ENCODE measurements around the gene ATG7. TPM values are rescaled to one million over a fixed set of nuclear protein-coding genes. Genes with fewer than 3 reads are reported as not detected.
A peak's percentile ranks its signal among the peaks of the same experiment; 100 is the strongest.

The ATG7 gene
- polyA plus RNA-seq, 2 of the 4 experiments (the other 2 are of a cell fraction) = 27.2 to 41.2 TPM

DNA sequence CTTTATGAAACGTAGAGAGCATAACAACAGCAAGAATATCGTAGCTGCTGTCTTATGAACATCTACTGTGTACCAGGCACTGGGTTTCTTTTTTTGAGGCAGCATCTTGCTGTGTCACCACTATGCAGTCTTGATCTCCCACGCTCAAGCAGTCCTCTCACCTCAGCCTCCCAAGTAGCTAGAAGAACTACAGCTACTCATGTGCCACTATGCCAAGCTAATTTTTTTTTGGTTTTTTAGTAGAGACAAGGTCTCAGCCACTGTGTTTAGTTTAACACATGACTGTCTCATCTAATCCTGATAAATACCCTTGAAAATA, 241.6 kb downstream of the ATG7 start:
- Histone ChIP-seq H3K4me3 (no peak overlapping the region), H3K9me3 (no peaks in the 10 kb centered on the region), H3K27ac (no peak overlapping the region), H3K4me1 (peaks cover 17% of the 10 kb centered on the region), H3K4me2 (no peak overlapping the region)
- TF ChIP-seq, protein P1, sequence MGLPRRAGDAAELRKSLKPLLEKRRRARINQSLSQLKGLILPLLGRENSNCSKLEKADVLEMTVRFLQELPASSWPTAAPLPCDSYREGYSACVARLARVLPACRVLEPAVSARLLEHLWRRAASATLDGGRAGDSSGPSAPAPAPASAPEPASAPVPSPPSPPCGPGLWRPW (IDR thresholded peaks at IDR 0.05) = no peak
- TF ChIP-seq FOSB (CRISPR knock-in tag; IDR thresholded peaks at IDR 0.05) (no peak), ZNF302 (CRISPR knock-in tag; IDR thresholded peaks at IDR 0.05) (no peak), CBX2 (IDR thresholded peaks at IDR 0.05; ENCODE audit: borderline replicate concordance, low read depth) (no peak), RCOR1 (IDR thresholded peaks at IDR 0.05; ENCODE audit: low read depth, low read length) (no peak), HOXA7 (CRISPR knock-in tag; IDR thresholded peaks at IDR 0.05) (no peak)
- TF ChIP-seq, protein P2, sequence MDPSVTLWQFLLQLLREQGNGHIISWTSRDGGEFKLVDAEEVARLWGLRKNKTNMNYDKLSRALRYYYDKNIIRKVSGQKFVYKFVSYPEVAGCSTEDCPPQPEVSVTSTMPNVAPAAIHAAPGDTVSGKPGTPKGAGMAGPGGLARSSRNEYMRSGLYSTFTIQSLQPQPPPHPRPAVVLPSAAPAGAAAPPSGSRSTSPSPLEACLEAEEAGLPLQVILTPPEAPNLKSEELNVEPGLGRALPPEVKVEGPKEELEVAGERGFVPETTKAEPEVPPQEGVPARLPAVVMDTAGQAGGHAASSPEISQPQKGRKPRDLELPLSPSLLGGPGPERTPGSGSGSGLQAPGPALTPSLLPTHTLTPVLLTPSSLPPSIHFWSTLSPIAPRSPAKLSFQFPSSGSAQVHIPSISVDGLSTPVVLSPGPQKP (IDR thresholded peaks at IDR 0.05; ENCODE audit: low read depth, low read length) = no peak
- 96% methylated on average over 3 of the region's 3 CpGs for WGBS (ENCODE audit: missing lambda C conversion rate)
- ATAC-seq = no peak
- CTCF ChIA-PET = interaction anchor here (1.7 kb wide), 1 partner anchor 24 kb away, joined by 5 read pairs; no protein-coding TSS in a partner anchor
- POLR2A ChIA-PET = no interaction called here
- no peak for FAIRE-seq
- DNase-seq (ENCODE audit: low read depth in 1 of 2, low spot score in 1 of 2) = no peak

DNA sequence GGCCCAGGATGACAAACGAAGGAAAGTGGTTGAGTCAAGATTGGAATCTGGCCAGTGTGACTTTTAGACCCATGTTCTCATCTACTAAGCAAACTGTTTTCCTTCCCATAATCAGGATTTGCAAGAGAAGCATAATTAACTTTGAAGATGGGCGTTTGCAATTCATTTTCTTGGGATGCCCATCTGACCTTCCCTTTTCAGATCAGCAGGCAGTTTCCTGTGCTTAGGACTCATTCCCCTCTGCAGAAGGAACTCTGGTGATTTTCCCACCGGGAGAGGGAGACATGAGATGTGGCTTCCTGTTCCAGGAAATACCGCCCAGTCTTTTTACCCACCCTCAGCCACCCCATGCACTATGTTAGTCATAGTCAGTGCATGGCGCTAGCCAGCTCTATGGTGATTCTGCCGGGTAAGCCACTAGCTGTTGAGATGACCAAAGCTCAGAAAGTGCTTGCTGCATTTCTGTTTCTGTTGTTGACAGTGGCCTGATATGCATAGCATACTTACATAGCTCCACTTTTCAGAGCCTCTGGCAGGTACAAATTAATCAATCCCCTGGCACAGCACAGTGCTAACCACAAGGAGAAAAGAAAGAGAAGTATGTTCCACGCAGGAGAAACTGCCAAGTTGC, 242.1 kb downstream of the ATG7 start:
- ATAC-seq (peak; percentile 47 to 80; a peak in 4 of 6 replicates), FAIRE-seq (no peak), DNase-seq (ENCODE audit: low read depth in 1 of 2, low spot score in 1 of 2) (peak in 1 of 2 experiments; percentile 29)
- Histone ChIP-seq H3K9me3 (no peaks in the 10 kb centered on the region), H3K4me3 (no peak overlapping the region), H3K4me2 (no peak overlapping the region), H3K4me1 (peaks cover 12% of the 10 kb centered on the region), H3K27ac (no peak overlapping the region)
- TF ChIP-seq, protein P3, sequence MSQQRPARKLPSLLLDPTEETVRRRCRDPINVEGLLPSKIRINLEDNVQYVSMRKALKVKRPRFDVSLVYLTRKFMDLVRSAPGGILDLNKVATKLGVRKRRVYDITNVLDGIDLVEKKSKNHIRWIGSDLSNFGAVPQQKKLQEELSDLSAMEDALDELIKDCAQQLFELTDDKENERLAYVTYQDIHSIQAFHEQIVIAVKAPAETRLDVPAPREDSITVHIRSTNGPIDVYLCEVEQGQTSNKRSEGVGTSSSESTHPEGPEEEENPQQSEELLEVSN (IDR thresholded peaks at IDR 0.05; ENCODE audit: borderline replicate concordance, low read depth) = no peak
- TF ChIP-seq MYC (IDR thresholded peaks at IDR 0.05; ENCODE audit: borderline replicate concordance, low read length) = no peak
- TF ChIP-seq, protein P1 (IDR thresholded peaks at IDR 0.05) = no peak
- no peak for TF ChIP-seq HDAC2 (IDR thresholded peaks at IDR 0.05)
- TF ChIP-seq NPAS2 (CRISPR knock-in tag; IDR thresholded peaks at IDR 0.05; ENCODE audit: borderline replicate concordance) = no peak
- no peak for TF ChIP-seq POLR2A (IDR thresholded peaks at IDR 0.05; ENCODE audit: low read length)
- TF ChIP-seq, protein P4, sequence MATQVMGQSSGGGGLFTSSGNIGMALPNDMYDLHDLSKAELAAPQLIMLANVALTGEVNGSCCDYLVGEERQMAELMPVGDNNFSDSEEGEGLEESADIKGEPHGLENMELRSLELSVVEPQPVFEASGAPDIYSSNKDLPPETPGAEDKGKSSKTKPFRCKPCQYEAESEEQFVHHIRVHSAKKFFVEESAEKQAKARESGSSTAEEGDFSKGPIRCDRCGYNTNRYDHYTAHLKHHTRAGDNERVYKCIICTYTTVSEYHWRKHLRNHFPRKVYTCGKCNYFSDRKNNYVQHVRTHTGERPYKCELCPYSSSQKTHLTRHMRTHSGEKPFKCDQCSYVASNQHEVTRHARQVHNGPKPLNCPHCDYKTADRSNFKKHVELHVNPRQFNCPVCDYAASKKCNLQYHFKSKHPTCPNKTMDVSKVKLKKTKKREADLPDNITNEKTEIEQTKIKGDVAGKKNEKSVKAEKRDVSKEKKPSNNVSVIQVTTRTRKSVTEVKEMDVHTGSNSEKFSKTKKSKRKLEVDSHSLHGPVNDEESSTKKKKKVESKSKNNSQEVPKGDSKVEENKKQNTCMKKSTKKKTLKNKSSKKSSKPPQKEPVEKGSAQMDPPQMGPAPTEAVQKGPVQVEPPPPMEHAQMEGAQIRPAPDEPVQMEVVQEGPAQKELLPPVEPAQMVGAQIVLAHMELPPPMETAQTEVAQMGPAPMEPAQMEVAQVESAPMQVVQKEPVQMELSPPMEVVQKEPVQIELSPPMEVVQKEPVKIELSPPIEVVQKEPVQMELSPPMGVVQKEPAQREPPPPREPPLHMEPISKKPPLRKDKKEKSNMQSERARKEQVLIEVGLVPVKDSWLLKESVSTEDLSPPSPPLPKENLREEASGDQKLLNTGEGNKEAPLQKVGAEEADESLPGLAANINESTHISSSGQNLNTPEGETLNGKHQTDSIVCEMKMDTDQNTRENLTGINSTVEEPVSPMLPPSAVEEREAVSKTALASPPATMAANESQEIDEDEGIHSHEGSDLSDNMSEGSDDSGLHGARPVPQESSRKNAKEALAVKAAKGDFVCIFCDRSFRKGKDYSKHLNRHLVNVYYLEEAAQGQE (IDR thresholded peaks at IDR 0.05) = no peak
- TF ChIP-seq HEYL (CRISPR knock-in tag; IDR thresholded peaks at IDR 0.05) = no peak
- TF ChIP-seq, protein P5, sequence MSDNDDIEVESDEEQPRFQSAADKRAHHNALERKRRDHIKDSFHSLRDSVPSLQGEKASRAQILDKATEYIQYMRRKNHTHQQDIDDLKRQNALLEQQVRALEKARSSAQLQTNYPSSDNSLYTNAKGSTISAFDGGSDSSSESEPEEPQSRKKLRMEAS (IDR thresholded peaks at IDR 0.05) = no peak
- no peak for TF ChIP-seq FOSL2 (IDR thresholded peaks at IDR 0.05)
- TF ChIP-seq FOSL2 (CRISPR knock-in tag; IDR thresholded peaks at IDR 0.05) = no peak
- TF ChIP-seq EHF (CRISPR knock-in tag; IDR thresholded peaks at IDR 0.05) = no peak
- no peak for TF ChIP-seq RFX5 (IDR thresholded peaks at IDR 0.05)
- TF ChIP-seq CHD4 (IDR thresholded peaks at IDR 0.05; ENCODE audit: borderline replicate concordance) = no peak
- TF ChIP-seq RNF2 (IDR thresholded peaks at IDR 0.05; ENCODE audit: borderline replicate concordance, low read depth) = no peak
- TF ChIP-seq GATA3 (IDR thresholded peaks at IDR 0.05; ENCODE audit: borderline replicate concordance) = no peak
- TF ChIP-seq, protein P6, sequence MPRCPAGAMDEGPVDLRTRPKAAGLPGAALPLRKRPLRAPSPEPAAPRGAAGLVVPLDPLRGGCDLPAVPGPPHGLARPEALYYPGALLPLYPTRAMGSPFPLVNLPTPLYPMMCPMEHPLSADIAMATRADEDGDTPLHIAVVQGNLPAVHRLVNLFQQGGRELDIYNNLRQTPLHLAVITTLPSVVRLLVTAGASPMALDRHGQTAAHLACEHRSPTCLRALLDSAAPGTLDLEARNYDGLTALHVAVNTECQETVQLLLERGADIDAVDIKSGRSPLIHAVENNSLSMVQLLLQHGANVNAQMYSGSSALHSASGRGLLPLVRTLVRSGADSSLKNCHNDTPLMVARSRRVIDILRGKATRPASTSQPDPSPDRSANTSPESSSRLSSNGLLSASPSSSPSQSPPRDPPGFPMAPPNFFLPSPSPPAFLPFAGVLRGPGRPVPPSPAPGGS (IDR thresholded peaks at IDR 0.05) = no peak
- no peak for TF ChIP-seq KDM5A (IDR thresholded peaks at IDR 0.05)
- TF ChIP-seq SMC3 (IDR thresholded peaks at IDR 0.05) = no peak
- POLR2A ChIA-PET = no interaction called here
- WGBS (ENCODE audit: missing lambda C conversion rate) = 57% methylated on average over 7 of the region's 7 CpGs
- CTCF ChIA-PET = interaction anchor here (1.7 kb wide), 1 partner anchor 24 kb away, joined by 5 read pairs; no protein-coding TSS in a partner anchor

Measured in A549 (cell line).